ENCODE results near the gene FHIT.
"Not testable (repeated sequence)": the region's sequence is repeated elsewhere in the genome, so short reads cannot be mapped to it uniquely, and the experiment has no call there.

FHIT gene

GRCh38 chr3:59940718-59941117, 1310.5 kb downstream of the FHIT start:
- no peak for TF ChIP-seq CTCF (conservative IDR thresholded peaks at IDR 0.05; ENCODE audit: low read depth, low read length)
- DNase-seq (ENCODE audit: low read depth) = no peak
- H3K4me3 ChIP-seq (ENCODE audit: low read length) = no peak overlapping the region

GRCh38 chr3:59939826-59940426, 1311.3 kb downstream of the FHIT start:
- DNase-seq (ENCODE audit: low read depth) = no peak
- no peak overlapping the region for H3K4me3 ChIP-seq (ENCODE audit: low read length)
- no peak for TF ChIP-seq CTCF (conservative IDR thresholded peaks at IDR 0.05; ENCODE audit: low read depth, low read length)

DNA sequence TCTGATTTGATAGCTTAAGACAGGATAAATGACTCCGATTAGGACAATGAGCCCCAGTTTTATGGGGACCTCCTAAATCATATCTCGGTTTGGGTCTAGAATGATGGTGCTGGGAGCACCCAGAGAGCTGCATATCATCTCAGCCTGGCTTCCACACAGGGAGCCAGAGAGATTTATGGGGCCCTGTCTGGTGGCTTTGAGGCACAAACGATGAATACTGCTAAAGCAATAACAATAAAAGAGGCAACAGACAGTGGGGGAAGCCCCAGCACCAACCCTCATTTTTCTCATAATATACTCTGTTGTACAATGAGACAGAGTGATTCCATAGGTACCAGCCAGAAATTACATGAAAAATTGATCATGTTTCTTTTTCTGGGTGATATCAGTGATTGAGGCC, 1312.4 kb downstream of the FHIT start:
- H3K4me3 ChIP-seq (ENCODE audit: low read length) = no peak overlapping the region
- TF ChIP-seq CTCF (conservative IDR thresholded peaks at IDR 0.05; ENCODE audit: low read depth, low read length) = no peak
- no peak for DNase-seq (ENCODE audit: low read depth)

DNA sequence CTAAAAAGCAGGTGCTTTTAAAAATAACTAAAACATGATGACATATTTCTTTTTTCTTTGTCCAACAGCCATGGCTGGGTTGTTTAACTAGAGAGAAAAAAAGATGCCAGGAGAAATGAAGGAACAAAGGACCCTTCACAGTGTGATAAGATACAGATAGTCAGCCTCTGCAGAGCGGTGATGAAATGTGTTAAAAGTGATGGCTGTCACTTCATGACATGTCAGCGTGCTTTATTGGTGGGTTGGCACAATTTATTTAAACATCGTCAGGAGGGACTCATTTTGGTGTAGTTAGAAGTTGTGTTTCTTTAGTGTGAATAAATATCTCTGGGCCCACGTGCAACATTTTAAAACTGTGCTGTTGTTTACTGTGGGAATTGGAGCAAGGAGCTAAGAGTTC, 1314.1 kb downstream of the FHIT start:
- no peak for TF ChIP-seq CTCF (conservative IDR thresholded peaks at IDR 0.05; ENCODE audit: low read depth, low read length)
- H3K4me3 ChIP-seq (ENCODE audit: low read length) = no peak overlapping the region
- DNase-seq (ENCODE audit: low read depth) = no peak

- TF ChIP-seq CTCF (conservative IDR thresholded peaks at IDR 0.05; ENCODE audit: low read depth, low read length) = no peak
- no peak for DNase-seq (ENCODE audit: low read depth)
- H3K4me3 ChIP-seq (ENCODE audit: low read length) = no peak overlapping the region
Measured at GRCh38 chr3:59936472-59936871, 1314.8 kb downstream of the FHIT start.

GRCh38 chr3:59935025-59935424, 1316.2 kb downstream of the FHIT start:
- DNase-seq (ENCODE audit: low read depth) = no peak
- no peak overlapping the region for H3K4me3 ChIP-seq (ENCODE audit: low read length)
- TF ChIP-seq CTCF (conservative IDR thresholded peaks at IDR 0.05; ENCODE audit: low read depth, low read length) = no peak

DNA sequence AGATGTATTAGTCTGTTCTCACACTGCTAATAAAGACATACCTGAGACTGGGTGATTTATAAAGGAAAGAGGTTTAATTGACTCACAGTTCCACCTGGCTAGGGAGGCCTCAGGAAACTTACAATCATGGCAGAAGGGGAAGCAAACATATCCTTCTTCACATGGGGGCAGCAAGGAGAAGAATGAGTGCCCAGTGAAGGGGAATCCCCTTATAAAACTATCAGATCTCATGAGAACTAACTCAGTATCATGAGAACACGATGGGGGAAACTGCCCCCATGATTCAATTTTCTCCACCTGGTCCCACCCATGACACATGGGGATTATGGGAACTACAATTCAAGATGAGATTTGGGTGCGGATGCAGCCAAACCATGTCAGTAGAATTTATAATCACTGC, 1316.7 kb downstream of the FHIT start:
- not testable (repeated sequence) for DNase-seq (ENCODE audit: low read depth); H3K4me3 ChIP-seq (ENCODE audit: low read length)

GRCh38 chr3:59930170-59930569, 1321.1 kb downstream of the FHIT start:
- no peak for DNase-seq (ENCODE audit: low read depth)
- no peak for TF ChIP-seq CTCF (conservative IDR thresholded peaks at IDR 0.05; ENCODE audit: low read depth, low read length)
- no peak overlapping the region for H3K4me3 ChIP-seq (ENCODE audit: low read length)
